Uterus (tissue), 2 donors: Measurements from ENCODE around the gene RELA.
"Not testable (repeated sequence)": the region's sequence is repeated elsewhere in the genome, so short reads cannot be mapped to it uniquely, and the experiment has no call there.

Source experiments
- CTCF ChIP-seq, 4 experiments: fragments of 200-600 bp in 2 of 4; fragments of 450-650 bp in 2 of 4; sonication (generic) in 2 of 4; IDR thresholded peaks; one replicate each; pipeline ENCODE4 v1.5.1; 2016 to 2019; ENCODE audit warnings: antibody characterized with exemption in 4 of 4, mild to moderate bottlenecking in 2 of 4, moderate library complexity in 1 of 4
- POLR2A ChIP-seq, 2 donors: fragments of 450-650 bp; IDR thresholded peaks; one replicate each; pipeline ENCODE4 v1.6.1; 2016; ENCODE audit warnings: antibody characterized with exemption in 2 of 2, mild to moderate bottlenecking in 1 of 2, moderate library complexity in 1 of 2

- not testable (repeated sequence) for TF ChIP-seq CTCF, POLR2A (IDR thresholded peaks at IDR 0.05)
These were observed 23.5 kb downstream of the RELA start for GRCh38 chr11:65639228-65639597.
